Posterior vena cava (tissue), 2 donors: ENCODE measurements around the gene ZNF157. TPM values are rescaled to one million over a fixed set of nuclear protein-coding genes. Genes with fewer than 3 reads are reported as not detected.

Experiments
- DNase-seq: peaks from one replicate; pipeline ENCODE4 v3.0.0-alpha.2; 2020; ENCODE audit warnings: low spot score
- intact Hi-C, 2 donors: fragments of 100-400 bp; cut with DNase I; formaldehyde crosslinking; loops; one replicate each; pipeline versions ENCODE4 v1.14.1 to v1.14.2; 2022 to 2023
- total RNA-seq, 2 donors: library from RNA; stranded (reverse); fragmentation: NEBNext Ultra II Directional; extraction: Animal tissue kit (Norgen Biotek cat#: 25700); gene quantifications; one replicate each; pipeline ENCODE4 v1.2.1, GENCODE V29; 2021
- donor health status: DM: yes; HTN: yes; CAD: no.
- donor health status: DM: yes; HTN: yes; CAD: no.

The ZNF157 gene
- total RNA-seq, 2 donors from 2014 or later = 0.14 to 0.19 TPM

- no peak for DNase-seq
- intact Hi-C loops = no loop called here
Observed at GRCh38 chrX:47430925-47431324, 60.5 kb downstream of the ZNF157 start.

- no peak for DNase-seq
- intact Hi-C loops = no loop called here
Observed at GRCh38 chrX:47446431-47446830, 76.1 kb downstream of the ZNF157 start.

GRCh38 chrX:47446971-47447370 is 76.6 kb downstream of the ZNF157 start:
- intact Hi-C loops = no loop called here
- no peak for DNase-seq

- no peak for DNase-seq
- intact Hi-C loops = no loop called here
Observed at GRCh38 chrX:47447607-47448006, 77.2 kb downstream of the ZNF157 start.

GRCh38 chrX:47448165-47448806 is 77.9 kb downstream of the ZNF157 start:
- intact Hi-C loops = no loop called here
- DNase-seq = no peak

GRCh38 chrX:47452112-47452511 is 81.7 kb downstream of the ZNF157 start:
- intact Hi-C loops = loop anchor here in 1 of 2 donors (10.0 kb wide), 1 partner anchor 743 kb away; the partner anchor contains the start of gene SSX5
- DNase-seq = no peak

- DNase-seq = no peak
- intact Hi-C loops = loop anchor here in 1 of 2 donors (10.0 kb wide), 1 partner anchor 739 kb away; the partner anchor contains the start of gene SSX5
Observed at GRCh38 chrX:47456080-47456479, 85.7 kb downstream of the ZNF157 start.

- no peak for DNase-seq
- intact Hi-C loops = loop anchor here in 1 of 2 donors (10.0 kb wide), 1 partner anchor 736 kb away; the partner anchor contains the start of gene SSX5
Observed at GRCh38 chrX:47458528-47458927, 88.2 kb downstream of the ZNF157 start.

GRCh38 chrX:47460561-47460960 is 90.2 kb downstream of the ZNF157 start:
- intact Hi-C loops = no loop called here
- no peak for DNase-seq

Other genes with a start within 250 kb of the ZNF157 start
- gene NDUFB11, start 225.9 kb upstream of the ZNF157 start, total RNA-seq = 10 to 100 TPM; 35.7 to 44.0 TPM
- gene RBM10, start 225.4 kb upstream of the ZNF157 start, total RNA-seq = 10 to 100 TPM; 17.8 to 20.8 TPM
- 100 to 1,000 TPM; 151 to 179 TPM for gene UBA1, start 176.7 kb upstream of the ZNF157 start, total RNA-seq
- 10 to 100 TPM; 53.5 to 55.3 TPM for gene CDK16, start 151.9 kb upstream of the ZNF157 start, total RNA-seq
- gene USP11, start 137.6 kb upstream of the ZNF157 start, total RNA-seq = 10 to 100 TPM; 50.2 to 61.6 TPM
- gene ZNF41, start 112.6 kb downstream of the ZNF157 start, total RNA-seq = 1 to 10 TPM; 6.4 to 8.5 TPM
- 10 to 100 TPM; 42.5 to 52.7 TPM for gene ARAF, start 190.6 kb downstream of the ZNF157 start, total RNA-seq
- 1,000 to 10,000 TPM; 1,076 to 2,214 TPM for gene TIMP1, start 211.9 kb downstream of the ZNF157 start, total RNA-seq
- 1 to 10 TPM; 1.2 to 2.3 TPM for gene SYN1, start 249.3 kb downstream of the ZNF157 start, total RNA-seq